ENCODE measurements around the gene FLRT3. TPM values are rescaled to one million over a fixed set of nuclear protein-coding genes. Genes with fewer than 3 reads are reported as not detected.

FLRT3 gene
- polyA plus RNA-seq, 3 donors from 2014 or later: not detected

- Mint-ChIP-seq H3K27me3 (ENCODE audit: low read depth in 3 of 3) (peaks cover 0 to 1% (median 0%) of the 10 kb centered on the region in 3 donors), H3K4me1 (no peaks in the 10 kb centered on the region), H3K27ac (no peak overlapping the region), H3K4me3 (no peak overlapping the region), H3K9me3 (peaks cover 10 to 50% (median 17%) of the 10 kb centered on the region in 6 donors), H3K36me3 (no peaks in the 10 kb centered on the region)
- no peak for DNase-seq
Measured at GRCh38 chr20:14343491-14344065, 6.2 kb upstream of the FLRT3 start.

- no peaks in the 10 kb centered on the region for H3K4me1 Mint-ChIP-seq
- DNase-seq: no peak
- H3K4me3 Mint-ChIP-seq: no peak overlapping the region
- no peaks in the 10 kb centered on the region for H3K36me3 Mint-ChIP-seq
- peaks cover 0 to 1% (median 0%) of the 10 kb centered on the region in 3 donors for H3K27me3 Mint-ChIP-seq (ENCODE audit: low read depth in 3 of 3)
- peaks cover 10 to 50% (median 17%) of the 10 kb centered on the region in 6 donors for H3K9me3 Mint-ChIP-seq
- no peak overlapping the region for H3K27ac Mint-ChIP-seq
Measured at GRCh38 chr20:14342918-14343317, 5.5 kb upstream of the FLRT3 start.

- no peak overlapping the region for H3K27ac Mint-ChIP-seq
- no peak overlapping the region for H3K4me3 Mint-ChIP-seq
- H3K36me3 Mint-ChIP-seq: no peaks in the 10 kb centered on the region
- peaks cover 0 to 1% (median 0%) of the 10 kb centered on the region in 3 donors for H3K27me3 Mint-ChIP-seq (ENCODE audit: low read depth in 3 of 3)
- peaks cover 8 to 52% (median 12%) of the 10 kb centered on the region in 6 donors for H3K9me3 Mint-ChIP-seq
- no peak for DNase-seq
- no peaks in the 10 kb centered on the region for H3K4me1 Mint-ChIP-seq
Measured at GRCh38 chr20:14341801-14342200, 4.4 kb upstream of the FLRT3 start.

DNA sequence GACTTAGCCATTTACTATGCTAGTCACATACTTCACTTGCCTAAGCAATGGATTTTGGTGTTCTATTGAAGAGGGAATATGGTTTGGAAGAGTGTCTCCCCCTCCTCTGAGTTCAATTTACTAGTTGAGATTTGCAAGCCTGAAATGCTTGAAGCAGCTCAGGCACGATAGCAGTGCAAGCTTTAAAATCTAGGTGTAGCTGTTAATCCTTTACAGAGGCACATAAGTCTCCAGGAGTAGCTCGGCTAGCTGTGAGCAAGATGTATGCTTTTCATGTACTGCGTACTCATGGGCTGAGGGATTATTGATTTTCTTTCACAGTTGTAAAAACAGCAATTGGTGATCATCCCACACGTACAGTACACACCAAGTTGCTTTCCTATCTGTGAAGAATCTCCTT, 726 bp downstream of the FLRT3 start:
- H3K27ac Mint-ChIP-seq: no peak overlapping the region
- H3K27me3 Mint-ChIP-seq (ENCODE audit: low read depth in 3 of 3): no peaks in the 10 kb centered on the region
- H3K4me3 Mint-ChIP-seq: no peak overlapping the region
- H3K4me1 Mint-ChIP-seq: no peaks in the 10 kb centered on the region
- H3K9me3 Mint-ChIP-seq: peaks cover 0 to 42% (median 10%) of the 10 kb centered on the region in 6 donors
- DNase-seq: no peak
- no peaks in the 10 kb centered on the region for H3K36me3 Mint-ChIP-seq

- Mint-ChIP-seq H3K4me1 (no peaks in the 10 kb centered on the region), H3K27ac (no peak overlapping the region), H3K36me3 (no peaks in the 10 kb centered on the region), H3K27me3 (ENCODE audit: low read depth in 3 of 3) (no peaks in the 10 kb centered on the region), H3K4me3 (no peak overlapping the region), H3K9me3 (peaks cover 0 to 43% (median 6%) of the 10 kb centered on the region in 6 donors)
- no peak for DNase-seq
Measured at GRCh38 chr20:14335052-14335451, 2.4 kb downstream of the FLRT3 start.

GRCh38 chr20:14334306-14334930, 3.0 kb downstream of the FLRT3 start:
- H3K4me1 Mint-ChIP-seq: no peaks in the 10 kb centered on the region
- no peak overlapping the region for H3K27ac Mint-ChIP-seq
- no peak overlapping the region for H3K4me3 Mint-ChIP-seq
- H3K9me3 Mint-ChIP-seq: peaks cover 0 to 38% (median 5%) of the 10 kb centered on the region in 6 donors
- no peaks in the 10 kb centered on the region for H3K27me3 Mint-ChIP-seq (ENCODE audit: low read depth in 3 of 3)
- no peaks in the 10 kb centered on the region for H3K36me3 Mint-ChIP-seq
- DNase-seq: no peak

DNA sequence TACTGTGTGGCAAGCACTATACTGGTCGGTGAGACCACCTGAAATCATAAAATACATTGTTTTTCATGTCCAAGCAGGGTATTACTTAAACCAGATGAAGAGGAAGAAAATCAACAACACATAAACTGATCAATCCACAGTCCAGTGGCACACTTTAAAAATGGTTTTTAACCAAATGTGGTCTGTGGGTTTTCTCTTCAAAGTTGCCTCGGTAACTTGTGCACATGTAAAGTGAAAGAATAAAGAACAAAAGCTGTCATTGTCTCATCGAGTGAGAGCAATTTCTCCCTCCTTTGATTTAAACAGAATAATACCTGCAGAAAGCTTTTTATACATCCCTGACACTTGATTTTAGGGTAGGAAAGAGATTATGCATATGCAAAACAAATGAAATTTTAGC, 3.7 kb downstream of the FLRT3 start:
- H3K4me1 Mint-ChIP-seq: no peaks in the 10 kb centered on the region

GRCh38 chr20:14332866-14333265, 4.5 kb downstream of the FLRT3 start:
- Mint-ChIP-seq H3K27me3 (ENCODE audit: low read depth in 3 of 3) (no peaks in the 10 kb centered on the region), H3K4me1 (no peaks in the 10 kb centered on the region), H3K27ac (no peak overlapping the region), H3K36me3 (no peaks in the 10 kb centered on the region), H3K4me3 (no peak overlapping the region), H3K9me3 (peaks cover 0 to 42% (median 8%) of the 10 kb centered on the region in 6 donors)
- DNase-seq: no peak

More for the DNA sequence above, 3.7 kb downstream of the FLRT3 start:
- no peak for DNase-seq
- H3K27ac Mint-ChIP-seq: no peak overlapping the region
- H3K27me3 Mint-ChIP-seq (ENCODE audit: low read depth in 3 of 3): no peaks in the 10 kb centered on the region
- no peak overlapping the region for H3K4me3 Mint-ChIP-seq
- H3K9me3 Mint-ChIP-seq: peaks cover 0 to 37% (median 5%) of the 10 kb centered on the region in 6 donors
- H3K36me3 Mint-ChIP-seq: no peaks in the 10 kb centered on the region

DNA sequence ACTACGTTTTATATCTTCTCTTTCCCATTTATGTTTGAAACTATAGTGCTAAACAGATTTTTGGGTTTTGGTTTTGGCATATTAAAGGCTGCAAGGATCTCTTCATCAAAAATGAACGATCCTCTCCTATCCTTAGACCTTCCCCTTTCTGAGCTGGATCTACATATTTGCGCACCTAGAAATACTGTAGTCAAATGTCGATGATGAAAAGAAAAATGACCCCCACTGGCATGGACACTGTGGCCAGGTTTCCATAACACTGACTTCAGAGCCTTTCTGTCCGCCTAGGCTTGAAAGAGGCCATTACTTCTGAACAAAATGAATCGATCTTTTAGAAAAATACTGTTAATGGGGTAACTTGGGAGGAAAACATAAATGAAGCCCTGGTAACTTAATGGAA, 5.8 kb downstream of the FLRT3 start:
- Mint-ChIP-seq H3K9me3 (peaks cover 0 to 40% (median 8%) of the 10 kb centered on the region in 6 donors), H3K4me1 (no peaks in the 10 kb centered on the region), H3K27me3 (ENCODE audit: low read depth in 3 of 3) (no peaks in the 10 kb centered on the region), H3K36me3 (no peaks in the 10 kb centered on the region), H3K4me3 (no peak overlapping the region), H3K27ac (no peak overlapping the region)
- DNase-seq: no peak

DNA sequence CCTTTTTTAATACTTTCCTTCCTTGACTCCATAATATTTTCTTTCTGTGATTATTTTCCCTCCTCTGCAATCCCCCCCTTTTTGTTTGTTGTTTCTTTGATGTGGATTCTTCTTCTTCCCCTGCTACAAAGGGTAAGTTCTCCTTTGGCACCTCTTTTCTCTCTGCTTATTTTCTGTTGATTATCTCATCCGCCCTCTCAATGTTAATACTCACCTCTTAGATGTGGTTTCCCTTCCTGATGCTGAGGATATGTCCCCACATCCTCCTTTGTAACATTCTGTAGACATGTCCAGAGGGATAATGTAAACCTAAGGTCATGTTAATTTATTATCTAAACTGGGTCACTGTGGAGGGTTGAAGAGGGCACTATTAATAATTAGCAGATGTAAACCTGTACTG, 17.7 kb downstream of the FLRT3 start:
- H3K4me1 Mint-ChIP-seq: no peaks in the 10 kb centered on the region
- H3K27ac Mint-ChIP-seq: no peak overlapping the region
- H3K4me3 Mint-ChIP-seq: no peak overlapping the region
- H3K36me3 Mint-ChIP-seq: peaks cover 0 to 7% (median 0%) of the 10 kb centered on the region in 3 donors
- DNase-seq: no peak
- H3K9me3 Mint-ChIP-seq: peaks cover 4 to 49% (median 17%) of the 10 kb centered on the region in 6 donors
- no peaks in the 10 kb centered on the region for H3K27me3 Mint-ChIP-seq (ENCODE audit: low read depth in 3 of 3)

DNA sequence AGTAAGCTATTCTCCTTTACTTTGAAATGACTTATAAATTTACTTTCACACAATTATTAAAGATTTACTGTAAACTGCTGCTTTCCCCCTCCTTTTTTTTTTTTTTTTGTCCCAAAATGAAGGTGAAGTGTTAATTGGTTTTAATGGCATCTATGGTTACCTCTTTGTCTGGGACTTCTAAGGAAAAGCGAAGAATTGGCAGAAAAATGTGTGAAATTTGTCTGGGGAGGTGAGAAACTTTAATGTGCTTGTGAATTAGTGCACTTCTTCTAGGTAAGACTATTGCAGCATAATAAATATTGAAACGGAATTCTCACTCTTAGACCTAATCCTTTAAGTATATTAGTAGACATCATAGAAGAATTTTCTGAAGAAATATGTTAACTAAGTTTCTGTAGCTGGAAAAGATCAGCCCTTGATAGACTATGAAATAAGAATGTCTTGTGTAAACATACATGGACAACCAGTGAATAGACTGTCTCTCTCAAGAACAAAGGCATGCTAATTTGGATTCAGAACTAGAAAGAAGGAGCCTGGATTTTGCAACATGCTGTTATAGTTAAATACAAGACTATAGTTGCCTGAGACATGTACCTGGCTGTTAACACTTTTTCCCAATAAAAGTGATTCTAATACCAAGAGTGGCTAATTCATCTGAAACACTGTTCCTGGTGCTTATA, 23.9 kb downstream of the FLRT3 start:
- DNase-seq: no peak
- H3K27me3 Mint-ChIP-seq (ENCODE audit: low read depth in 3 of 3): no peaks in the 10 kb centered on the region

GRCh38 chr20:14312001-14312400, 25.4 kb downstream of the FLRT3 start:
- H3K4me1 Mint-ChIP-seq: no peaks in the 10 kb centered on the region
- H3K27ac Mint-ChIP-seq: no peak overlapping the region
- no peaks in the 10 kb centered on the region for H3K27me3 Mint-ChIP-seq (ENCODE audit: low read depth in 3 of 3)
- H3K36me3 Mint-ChIP-seq: peaks cover 0 to 3% (median 0%) of the 10 kb centered on the region in 3 donors
- H3K4me3 Mint-ChIP-seq: no peak overlapping the region
- peaks cover 6 to 38% (median 8%) of the 10 kb centered on the region in 6 donors for H3K9me3 Mint-ChIP-seq
- DNase-seq: no peak

More for the DNA sequence above, 23.9 kb downstream of the FLRT3 start:
- H3K27ac Mint-ChIP-seq: no peak overlapping the region
- peaks cover 0 to 2% (median 0%) of the 10 kb centered on the region in 3 donors for H3K36me3 Mint-ChIP-seq
- H3K4me3 Mint-ChIP-seq: no peak overlapping the region
- peaks cover 6 to 41% (median 12%) of the 10 kb centered on the region in 6 donors for H3K9me3 Mint-ChIP-seq
- H3K4me1 Mint-ChIP-seq: no peaks in the 10 kb centered on the region

GRCh38 chr20:14310977-14311627, 26.3 kb downstream of the FLRT3 start:
- Mint-ChIP-seq H3K36me3 (peaks cover 0 to 3% (median 0%) of the 10 kb centered on the region in 3 donors), H3K9me3 (peaks cover 8 to 36% (median 9%) of the 10 kb centered on the region in 6 donors), H3K27me3 (ENCODE audit: low read depth in 3 of 3) (no peaks in the 10 kb centered on the region), H3K4me3 (no peak overlapping the region), H3K27ac (no peak overlapping the region), H3K4me1 (no peaks in the 10 kb centered on the region)
- DNase-seq: no peak

DNA sequence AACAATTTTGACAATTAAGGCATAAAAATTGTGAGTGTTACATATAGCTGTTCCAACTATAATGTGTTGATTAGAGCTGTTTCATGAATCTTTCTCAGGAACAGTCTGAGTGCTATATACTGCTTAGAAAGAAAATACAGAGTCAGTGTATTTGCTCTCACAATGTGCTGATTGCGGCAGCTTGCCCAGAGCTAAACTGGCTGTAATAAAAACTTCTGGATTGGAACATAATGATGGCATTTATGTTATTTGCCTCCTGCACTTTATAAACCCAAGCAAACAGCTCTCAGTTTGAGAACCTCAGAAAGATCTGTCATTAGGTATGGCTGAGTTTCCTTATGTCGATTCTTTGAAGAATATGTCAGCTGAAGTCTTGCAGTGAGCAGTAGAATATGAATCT, 29.5 kb downstream of the FLRT3 start:
- DNase-seq: no peak
- H3K9me3 Mint-ChIP-seq: peaks cover 8 to 51% (median 22%) of the 10 kb centered on the region in 6 donors
- H3K36me3 Mint-ChIP-seq: peaks cover 0 to 3% (median 0%) of the 10 kb centered on the region in 3 donors
- no peaks in the 10 kb centered on the region for H3K4me1 Mint-ChIP-seq
- no peak overlapping the region for H3K4me3 Mint-ChIP-seq
- H3K27ac Mint-ChIP-seq: no peak overlapping the region
- peaks cover 0 to 2% (median 0%) of the 10 kb centered on the region in 3 donors for H3K27me3 Mint-ChIP-seq (ENCODE audit: low read depth in 3 of 3)
